ENCODE data around the gene KCNJ4. TPM values are rescaled to one million over a fixed set of nuclear protein-coding genes. Genes with fewer than 3 reads are reported as not detected.

Gene KCNJ4
- total RNA-seq, 3 donors from 2014 or later (not counting 1 experiment from before 2014, with no cell fraction given), result not detected

- no peak for TF ChIP-seq CTCF (IDR thresholded peaks at IDR 0.05)
- Histone ChIP-seq H3K4me1 (ENCODE audit: control insufficient read depth, insufficient read depth, low read length) (peaks cover 20% of the 10 kb centered on the region), H3K36me3 (ENCODE audit: control insufficient read depth, insufficient read depth, low read length) (peaks cover 87% of the 10 kb centered on the region), H3K4me3 (ENCODE audit: low read length) (no peak overlapping the region), H3K27me3 (ENCODE audit: control insufficient read depth, insufficient read depth, low read length) (no peaks in the 10 kb centered on the region), H3K27ac (ENCODE audit: low read length) (no peak overlapping the region), H3K9me3 (ENCODE audit: control insufficient read depth, insufficient read depth, low read length) (no peaks in the 10 kb centered on the region)
- ATAC-seq (no peak), DNase-seq (no peak)
- H3K4me1 Mint-ChIP-seq, result peaks cover 41 to 43% of the 10 kb centered on the region in 2 donors
- no peaks in the 10 kb centered on the region for H3K9me3 Mint-ChIP-seq
- intact Hi-C loops (cut with micrococcal nuclease), result no loop called here
- H3K27me3 Mint-ChIP-seq (ENCODE audit: low read depth in 2 of 2), result no peaks in the 10 kb centered on the region
- H3K36me3 Mint-ChIP-seq, result peaks cover 30% of the 10 kb centered on the region
- 67% methylated on average over 1 of the region's 3 CpGs for WGBS (ENCODE audit: insufficient coverage)
- H3K27ac Mint-ChIP-seq, result no peak overlapping the region
- no peak overlapping the region for H3K4me3 Mint-ChIP-seq
These were observed 42.9 kb upstream of the KCNJ4 start for GRCh38 chr22:38497869-38498268.

- Mint-ChIP-seq H3K27ac (peak overlapping the region; percentile 42 to 64), H3K9me3 (no peaks in the 10 kb centered on the region), H3K4me3 (no peak overlapping the region), H3K36me3 (peaks cover 30% of the 10 kb centered on the region), H3K27me3 (ENCODE audit: low read depth in 2 of 2) (no peaks in the 10 kb centered on the region), H3K4me1 (peaks cover 25 to 29% of the 10 kb centered on the region in 2 donors)
- Histone ChIP-seq H3K4me1 (ENCODE audit: control insufficient read depth, insufficient read depth, low read length) (peaks cover 12% of the 10 kb centered on the region), H3K36me3 (ENCODE audit: control insufficient read depth, insufficient read depth, low read length) (peaks cover 96% of the 10 kb centered on the region), H3K27ac (ENCODE audit: low read length) (no peak overlapping the region), H3K27me3 (ENCODE audit: control insufficient read depth, insufficient read depth, low read length) (no peaks in the 10 kb centered on the region), H3K9me3 (ENCODE audit: control insufficient read depth, insufficient read depth, low read length) (no peaks in the 10 kb centered on the region), H3K4me3 (ENCODE audit: low read length) (no peak overlapping the region)
- ATAC-seq (no peak), DNase-seq (no peak)
- intact Hi-C loops (cut with micrococcal nuclease), result no loop called here
- TF ChIP-seq CTCF (IDR thresholded peaks at IDR 0.05), result no peak
- 97% methylated on average over 12 of the region's 12 CpGs for WGBS (ENCODE audit: insufficient coverage)
These were observed 39.9 kb upstream of the KCNJ4 start for GRCh38 chr22:38494939-38495338.

- Mint-ChIP-seq H3K9me3 (no peaks in the 10 kb centered on the region), H3K36me3 (peaks cover 27% of the 10 kb centered on the region), H3K4me3 (no peak overlapping the region), H3K27ac (peak overlapping the region; percentile 42 to 64), H3K4me1 (peaks cover 26 to 31% of the 10 kb centered on the region in 2 donors), H3K27me3 (ENCODE audit: low read depth in 2 of 2) (no peaks in the 10 kb centered on the region)
- Histone ChIP-seq H3K36me3 (ENCODE audit: control insufficient read depth, insufficient read depth, low read length) (peaks cover 97% of the 10 kb centered on the region), H3K27ac (ENCODE audit: low read length) (no peak overlapping the region), H3K4me1 (ENCODE audit: control insufficient read depth, insufficient read depth, low read length) (peaks cover 12% of the 10 kb centered on the region), H3K27me3 (ENCODE audit: control insufficient read depth, insufficient read depth, low read length) (no peaks in the 10 kb centered on the region), H3K9me3 (ENCODE audit: control insufficient read depth, insufficient read depth, low read length) (no peaks in the 10 kb centered on the region), H3K4me3 (ENCODE audit: low read length) (no peak overlapping the region)
- DNase-seq (no peak), ATAC-seq (peak in 1 of 3 donors; percentile 35)
- intact Hi-C loops (cut with micrococcal nuclease), result no loop called here
- TF ChIP-seq CTCF (IDR thresholded peaks at IDR 0.05), result no peak
- WGBS (ENCODE audit: insufficient coverage), result 25% methylated on average over 2 of the region's 2 CpGs
These were observed 39.5 kb upstream of the KCNJ4 start for GRCh38 chr22:38494498-38494897.

- Mint-ChIP-seq H3K4me1 (peaks cover 23 to 36% of the 10 kb centered on the region in 2 donors), H3K27me3 (ENCODE audit: low read depth in 2 of 2) (no peaks in the 10 kb centered on the region), H3K9me3 (no peaks in the 10 kb centered on the region), H3K36me3 (peaks cover 20% of the 10 kb centered on the region), H3K4me3 (no peak overlapping the region), H3K27ac (peak overlapping the region; percentile 35 to 61)
- ATAC-seq, result no peak
- no peak for TF ChIP-seq CTCF (IDR thresholded peaks at IDR 0.05)
- intact Hi-C loops (cut with micrococcal nuclease), result no loop called here
- Histone ChIP-seq H3K4me3 (ENCODE audit: low read length) (no peak overlapping the region), H3K27me3 (ENCODE audit: control insufficient read depth, insufficient read depth, low read length) (no peaks in the 10 kb centered on the region), H3K27ac (ENCODE audit: low read length) (no peak overlapping the region), H3K4me1 (ENCODE audit: control insufficient read depth, insufficient read depth, low read length) (peaks cover 12% of the 10 kb centered on the region), H3K9me3 (ENCODE audit: control insufficient read depth, insufficient read depth, low read length) (no peaks in the 10 kb centered on the region), H3K36me3 (ENCODE audit: control insufficient read depth, insufficient read depth, low read length) (peaks cover 92% of the 10 kb centered on the region)
- no peak for DNase-seq
- WGBS (ENCODE audit: insufficient coverage), result 81% methylated on average over 3 of the region's 5 CpGs
These were observed 36.8 kb upstream of the KCNJ4 start for GRCh38 chr22:38491707-38492348.
